Measurements from ENCODE around the gene TBX1.

DNA sequence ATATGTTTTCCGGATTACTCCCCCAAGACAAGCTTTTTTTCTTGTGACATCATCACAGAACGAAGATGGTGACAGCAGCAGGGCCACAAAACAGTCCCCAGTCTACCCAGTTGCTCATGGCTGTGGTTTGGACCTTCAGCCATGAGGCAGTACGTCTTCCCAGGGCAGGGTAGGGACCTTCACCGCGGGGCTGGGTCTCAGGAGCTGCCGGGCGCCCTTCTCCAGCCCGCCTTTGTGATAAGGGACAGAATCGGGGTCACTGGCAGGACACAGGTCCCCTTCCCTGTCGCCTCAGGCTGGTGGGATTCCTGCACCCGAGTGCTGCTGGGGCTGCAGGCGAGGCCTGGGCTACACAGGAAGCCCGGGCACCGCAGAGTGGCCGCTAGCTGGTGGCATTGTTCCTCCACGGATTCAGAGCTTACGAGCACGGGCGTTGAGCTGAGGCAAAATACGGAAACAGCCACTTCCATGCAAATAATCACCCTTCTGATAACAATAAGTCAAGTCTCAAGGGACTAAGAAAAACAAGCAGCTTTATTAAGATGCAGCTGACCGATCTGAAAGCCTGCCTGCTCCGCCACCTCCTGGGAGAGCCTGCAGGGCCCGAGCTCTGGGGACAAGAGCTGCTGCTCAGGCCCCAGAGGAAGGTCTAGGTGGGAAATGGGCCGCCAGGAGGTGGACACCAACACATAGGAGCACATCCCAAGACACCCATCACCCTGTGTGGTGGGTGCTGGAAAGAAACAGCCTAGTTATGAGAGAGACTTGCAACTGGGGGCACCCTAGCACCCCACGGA lies 12.3 kb downstream of the TBX1 start:
- TF ChIP-seq GATA3 (IDR thresholded peaks at IDR 0.05; ENCODE audit: low read depth, low read length) (no peak), GATA2 (IDR thresholded peaks at IDR 0.05; ENCODE audit: low read depth, low read length) (no peak)
